ENCODE data around the gene B3GALT4. TPM values are rescaled to one million over a fixed set of nuclear protein-coding genes. Genes with fewer than 3 reads are reported as not detected.

The B3GALT4 gene
- total RNA-seq, 1 experiment from 2014 or later = 1.9 TPM

DNA sequence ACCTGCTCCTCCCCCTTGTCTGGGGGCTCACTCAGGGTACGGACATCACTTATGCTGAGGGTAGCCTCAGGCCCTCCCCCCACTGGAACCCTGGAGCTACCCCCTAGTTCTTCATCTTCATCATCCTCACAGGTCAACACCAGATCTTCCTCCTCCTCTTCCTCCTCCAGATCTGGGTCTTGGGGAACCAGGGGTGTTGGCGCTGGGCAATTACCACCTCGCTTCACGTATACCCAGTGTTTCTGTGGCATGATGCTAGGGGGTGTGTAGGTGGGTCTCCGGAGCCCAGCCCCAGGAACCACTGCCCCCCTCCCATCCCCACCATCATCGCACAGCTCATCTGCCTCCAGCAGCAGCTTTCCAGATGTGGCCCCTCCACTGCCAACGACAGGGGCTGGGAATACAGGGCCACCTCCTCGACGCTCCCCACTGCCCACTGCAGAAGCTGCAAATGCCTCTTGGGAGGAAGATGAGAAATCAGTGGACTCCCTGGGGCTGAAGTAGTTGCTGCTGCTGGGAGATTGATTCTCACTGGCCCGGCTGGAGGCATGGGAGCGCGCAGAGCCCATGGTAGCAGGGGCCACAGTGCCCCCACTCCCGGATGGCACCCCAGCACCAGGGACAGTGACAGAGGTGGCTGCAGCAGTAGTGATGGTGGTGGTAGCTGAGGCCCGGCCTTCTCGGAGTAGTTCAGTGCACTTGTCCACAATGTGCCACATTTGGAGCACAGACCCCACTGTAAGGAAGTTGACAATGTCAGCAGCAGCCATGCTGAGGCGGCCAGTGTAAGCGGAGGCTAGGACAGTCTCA is 39.1 kb downstream of the B3GALT4 start (continued):
- TF ChIP-seq REST (IDR thresholded peaks at IDR 0.05; ENCODE audit: low read depth) = no peak
- TF ChIP-seq, protein P1, sequence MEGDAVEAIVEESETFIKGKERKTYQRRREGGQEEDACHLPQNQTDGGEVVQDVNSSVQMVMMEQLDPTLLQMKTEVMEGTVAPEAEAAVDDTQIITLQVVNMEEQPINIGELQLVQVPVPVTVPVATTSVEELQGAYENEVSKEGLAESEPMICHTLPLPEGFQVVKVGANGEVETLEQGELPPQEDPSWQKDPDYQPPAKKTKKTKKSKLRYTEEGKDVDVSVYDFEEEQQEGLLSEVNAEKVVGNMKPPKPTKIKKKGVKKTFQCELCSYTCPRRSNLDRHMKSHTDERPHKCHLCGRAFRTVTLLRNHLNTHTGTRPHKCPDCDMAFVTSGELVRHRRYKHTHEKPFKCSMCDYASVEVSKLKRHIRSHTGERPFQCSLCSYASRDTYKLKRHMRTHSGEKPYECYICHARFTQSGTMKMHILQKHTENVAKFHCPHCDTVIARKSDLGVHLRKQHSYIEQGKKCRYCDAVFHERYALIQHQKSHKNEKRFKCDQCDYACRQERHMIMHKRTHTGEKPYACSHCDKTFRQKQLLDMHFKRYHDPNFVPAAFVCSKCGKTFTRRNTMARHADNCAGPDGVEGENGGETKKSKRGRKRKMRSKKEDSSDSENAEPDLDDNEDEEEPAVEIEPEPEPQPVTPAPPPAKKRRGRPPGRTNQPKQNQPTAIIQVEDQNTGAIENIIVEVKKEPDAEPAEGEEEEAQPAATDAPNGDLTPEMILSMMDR (IDR thresholded peaks at IDR 0.05 in 2 of 3, conservative IDR thresholded peaks at IDR 0.05 in 1 of 3; ENCODE audit: borderline replicate concordance in 1 of 3, insufficient read depth in 1 of 3, low read depth in 2 of 3, low read length in 2 of 3) = no peak
- no peak for TF ChIP-seq YY1 (IDR thresholded peaks at IDR 0.05; ENCODE audit: extremely low read depth, insufficient replicate concordance, low read depth, low read length)
- TF ChIP-seq POLR2AphosphoS5 (IDR thresholded peaks at IDR 0.05; ENCODE audit: low read depth, low read length) = no peak
- no peak for TF ChIP-seq ELF1 (IDR thresholded peaks at IDR 0.05; ENCODE audit: borderline replicate concordance, low read depth)
- TF ChIP-seq MAX (IDR thresholded peaks at IDR 0.05) = no peak
- TF ChIP-seq SP1 (IDR thresholded peaks at IDR 0.05; ENCODE audit: low read depth) = no peak
- no peak for TF ChIP-seq JUND (IDR thresholded peaks at IDR 0.05)
- TF ChIP-seq POLR2A (IDR thresholded peaks at IDR 0.05; ENCODE audit: borderline replicate concordance, extremely low read depth, insufficient read depth, insufficient read length) = no peak
- TF ChIP-seq CBX3 (IDR thresholded peaks at IDR 0.05; ENCODE audit: low read depth) = no peak

Data from HCT116 (cell line).